Measurements from ENCODE around the gene C19orf53.

GRCh38 chr19:13788991-13789390, 14.7 kb downstream of the C19orf53 start:
- TF ChIP-seq POLR2A (IDR thresholded peaks at IDR 0.05) (no peak), CTCF (IDR thresholded peaks at IDR 0.05) (no peak)
